ENCODE data around the gene INO80D.

DNA sequence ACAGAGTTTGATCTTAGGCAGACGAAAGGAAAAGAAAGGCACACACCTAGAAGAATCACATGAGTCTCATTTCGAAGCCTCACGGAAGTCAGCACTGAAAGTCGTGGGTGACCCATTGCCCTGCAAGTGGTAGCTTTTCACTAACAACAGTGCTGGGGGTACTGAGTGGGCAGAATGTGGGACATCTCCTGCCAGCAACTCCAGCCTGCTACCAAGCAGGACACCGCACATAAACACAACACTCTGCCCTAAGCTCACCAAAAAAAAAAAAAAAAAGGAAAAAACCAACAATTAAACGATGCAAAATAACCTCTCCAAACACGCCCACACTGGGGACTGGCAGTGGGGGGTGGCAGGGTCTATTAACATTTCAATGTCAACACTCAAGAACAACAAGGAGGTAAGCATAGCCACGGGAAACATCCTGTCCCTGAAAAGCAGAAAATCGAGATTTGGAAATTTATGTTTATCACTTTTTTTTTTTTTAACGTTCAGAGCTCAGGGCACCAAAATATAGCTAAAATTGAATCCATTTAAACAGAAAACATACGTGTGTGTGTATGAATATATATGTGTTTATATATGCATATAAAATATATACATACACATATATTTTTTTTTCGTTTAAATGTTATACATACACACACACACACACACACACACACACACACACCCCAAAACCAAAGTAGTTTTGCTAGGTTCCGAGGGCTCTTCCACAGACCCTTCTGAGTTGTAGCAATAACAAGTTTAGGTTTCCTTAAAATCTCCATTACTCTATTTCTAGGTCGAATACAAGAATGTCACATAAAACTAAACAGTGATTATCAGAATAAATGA is 2.2 kb downstream of the INO80D start:
- no peak for TF ChIP-seq POLR2A (IDR thresholded peaks at IDR 0.05)
- TF ChIP-seq, protein P1, sequence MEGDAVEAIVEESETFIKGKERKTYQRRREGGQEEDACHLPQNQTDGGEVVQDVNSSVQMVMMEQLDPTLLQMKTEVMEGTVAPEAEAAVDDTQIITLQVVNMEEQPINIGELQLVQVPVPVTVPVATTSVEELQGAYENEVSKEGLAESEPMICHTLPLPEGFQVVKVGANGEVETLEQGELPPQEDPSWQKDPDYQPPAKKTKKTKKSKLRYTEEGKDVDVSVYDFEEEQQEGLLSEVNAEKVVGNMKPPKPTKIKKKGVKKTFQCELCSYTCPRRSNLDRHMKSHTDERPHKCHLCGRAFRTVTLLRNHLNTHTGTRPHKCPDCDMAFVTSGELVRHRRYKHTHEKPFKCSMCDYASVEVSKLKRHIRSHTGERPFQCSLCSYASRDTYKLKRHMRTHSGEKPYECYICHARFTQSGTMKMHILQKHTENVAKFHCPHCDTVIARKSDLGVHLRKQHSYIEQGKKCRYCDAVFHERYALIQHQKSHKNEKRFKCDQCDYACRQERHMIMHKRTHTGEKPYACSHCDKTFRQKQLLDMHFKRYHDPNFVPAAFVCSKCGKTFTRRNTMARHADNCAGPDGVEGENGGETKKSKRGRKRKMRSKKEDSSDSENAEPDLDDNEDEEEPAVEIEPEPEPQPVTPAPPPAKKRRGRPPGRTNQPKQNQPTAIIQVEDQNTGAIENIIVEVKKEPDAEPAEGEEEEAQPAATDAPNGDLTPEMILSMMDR (IDR thresholded peaks at IDR 0.05): no peak
